NCI-H2029 treated with DMSO at 0.1 percent for 48 hours (cell line): ENCODE data around the gene IL12RB2.
"Not testable (repeated sequence)": the region's sequence is repeated elsewhere in the genome, so short reads cannot be mapped to it uniquely, and the experiment has no call there.

Experiments used
- DNase-seq: peaks from one replicate; lab custom pipeline; 2025; lab: John Stamatoyannopoulos, UW

The IL12RB2 gene

GRCh38 chr1:67394548-67394947, 86.9 kb downstream of the IL12RB2 start:
- DNase-seq: no peak

- DNase-seq: no peak
These were observed 91.7 kb downstream of the IL12RB2 start for GRCh38 chr1:67399199-67399993.

GRCh38 chr1:67400029-67400786, 92.5 kb downstream of the IL12RB2 start:
- DNase-seq: not testable (repeated sequence)

GRCh38 chr1:67401443-67401842, 93.8 kb downstream of the IL12RB2 start:
- DNase-seq: no peak

- no peak for DNase-seq
These were observed 96.5 kb downstream of the IL12RB2 start for GRCh38 chr1:67404212-67404620.

- no peak for DNase-seq
These were observed 98.0 kb downstream of the IL12RB2 start for GRCh38 chr1:67405473-67406245.

- DNase-seq: no peak
These were observed 99.8 kb downstream of the IL12RB2 start for GRCh38 chr1:67407498-67407897.

- DNase-seq: no peak
These were observed 100.5 kb downstream of the IL12RB2 start for GRCh38 chr1:67408148-67408547.

GRCh38 chr1:67413101-67413500, 105.4 kb downstream of the IL12RB2 start:
- DNase-seq: not testable (repeated sequence)

- no peak for DNase-seq
These were observed 106.9 kb downstream of the IL12RB2 start for GRCh38 chr1:67414574-67414973.

- DNase-seq: no peak
These were observed 107.4 kb downstream of the IL12RB2 start for GRCh38 chr1:67415041-67415440.

GRCh38 chr1:67417733-67418132, 110.1 kb downstream of the IL12RB2 start:
- DNase-seq: not testable (repeated sequence)

GRCh38 chr1:67418839-67419586, 111.3 kb downstream of the IL12RB2 start:
- DNase-seq: no peak

GRCh38 chr1:67420835-67421492, 113.3 kb downstream of the IL12RB2 start:
- DNase-seq: no peak

- DNase-seq: no peak
These were observed 119.8 kb downstream of the IL12RB2 start for GRCh38 chr1:67427465-67427864.

- DNase-seq: no peak
These were observed 120.3 kb downstream of the IL12RB2 start for GRCh38 chr1:67427947-67428346.

GRCh38 chr1:67429011-67429527, 121.4 kb downstream of the IL12RB2 start:
- DNase-seq: no peak

GRCh38 chr1:67429528-67430357, 122.1 kb downstream of the IL12RB2 start:
- DNase-seq: no peak

- peak; percentile 95 for DNase-seq
These were observed 122.9 kb downstream of the IL12RB2 start, which contains the start of gene SERBP1 for GRCh38 chr1:67430358-67431155. TSS of gene SERBP1 (minus strand) at chr1:67430402. CDS start at chr1:67430300, 102 bp downstream.
